Left cardiac atrium (tissue), 4 donors: ENCODE measurements around the gene MTRR. TPM values are rescaled to one million over a fixed set of nuclear protein-coding genes. Genes with fewer than 3 reads are reported as not detected.
"Not testable (repeated sequence)": the region's sequence is repeated elsewhere in the genome, so short reads cannot be mapped to it uniquely, and the experiment has no call there.

Experiments
- ATAC-seq, 2 donors: fragments of 200-7000 bp; cut with Tn5 transposase; one replicate each; pipeline ENCODE4 v1.9.1; 2020; ENCODE audit warnings: mild to moderate bottlenecking in 2 of 2, moderate library complexity in 2 of 2
- DNase-seq: peaks from one replicate; pipeline ENCODE4 v3.0.0-alpha.2; 2020
- intact Hi-C, 2 donors: fragments of 100-400 bp; cut with DNase I; formaldehyde crosslinking; loops; one replicate each; pipeline versions ENCODE4 v1.14.1 to v1.15.1; 2022 to 2023
- total RNA-seq, 2 donors: library from RNA; stranded (reverse); fragmentation: NEBNext Ultra II Directional; extraction: Animal tissue kit (Norgen Biotek cat#: 25700); gene quantifications; one replicate each; pipeline ENCODE4 v1.2.1, GENCODE V29; 2021
- donor health status: DM: no; HTN: yes; CAD: no.
- donor health status: DM: no; HTN: yes; CAD: no; lungs with severe emphysema.
- donor health status: DM: yes; HTN: yes; CAD: no.
- donor health status: Dilated cardiomyopathy.

MTRR gene
- total RNA-seq, 2 donors from 2014 or later = 27.8 to 45.2 TPM

- intact Hi-C loops = no loop called here
- peak; percentile 42 to 87 for ATAC-seq
- no peak for DNase-seq
Measured at GRCh38 chr5:7884491-7885267, 15.7 kb downstream of the MTRR start.

DNA sequence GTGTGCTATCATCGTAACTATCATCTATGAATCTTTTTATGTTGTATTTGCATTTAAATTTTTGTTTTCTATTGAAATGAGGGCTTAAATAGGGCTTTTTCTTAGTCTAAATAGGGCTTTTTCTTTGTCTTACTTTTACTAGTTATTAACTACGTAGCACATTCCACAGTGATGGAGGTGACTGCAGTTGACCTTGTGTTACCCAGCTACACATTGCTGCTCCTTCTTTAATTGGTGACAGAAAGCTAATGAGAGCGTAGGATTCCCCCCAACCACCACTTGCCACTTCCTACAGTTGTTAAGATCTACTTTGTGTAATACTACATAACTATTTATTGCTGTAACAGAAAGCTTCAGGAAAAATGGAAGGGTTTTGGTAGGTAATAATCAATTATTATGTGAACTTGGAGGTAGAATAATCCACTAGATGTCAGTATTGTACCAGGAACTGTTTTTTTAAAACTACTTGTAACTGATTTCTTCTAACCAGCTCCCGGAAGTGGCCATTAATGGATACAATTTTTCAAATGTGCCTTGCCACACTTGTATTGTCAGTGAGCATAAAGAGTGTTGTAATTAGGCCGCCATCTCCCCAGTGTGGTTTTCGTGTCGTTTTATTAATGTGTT lies 18.0 kb downstream of the MTRR start:
- ATAC-seq = peak in 1 of 2 donors; percentile 23

GRCh38 chr5:7888901-7889300 lies 20.0 kb downstream of the MTRR start:
- DNase-seq (no peak), ATAC-seq (no peak)
- intact Hi-C loops = no loop called here

More for the DNA sequence above, 18.0 kb downstream of the MTRR start:
- DNase-seq = no peak
- intact Hi-C loops = no loop called here

DNA sequence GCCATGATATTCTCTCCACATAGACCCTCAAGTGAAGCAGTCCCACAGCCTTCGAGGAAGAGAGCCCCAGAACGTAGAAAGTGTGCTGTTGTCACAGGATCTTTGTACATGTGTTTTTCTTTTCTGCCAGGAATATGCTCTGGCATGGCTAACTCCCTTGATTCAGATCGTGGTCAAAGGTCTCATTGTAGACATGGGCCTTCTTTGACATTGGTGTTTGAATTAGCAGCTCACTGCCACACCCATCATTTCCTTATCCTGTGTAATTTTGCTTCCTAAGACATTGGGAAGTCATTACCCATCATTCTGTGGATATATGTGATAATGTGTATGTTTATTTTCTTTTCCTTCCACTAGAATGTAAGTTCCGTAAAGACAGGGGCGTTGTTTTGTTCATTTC lies 25.5 kb downstream of the MTRR start:
- intact Hi-C loops = no loop called here
- ATAC-seq (no peak), DNase-seq (no peak)

GRCh38 chr5:7894860-7895259 lies 25.9 kb downstream of the MTRR start:
- intact Hi-C loops = no loop called here
- DNase-seq (no peak), ATAC-seq (no peak)

DNA sequence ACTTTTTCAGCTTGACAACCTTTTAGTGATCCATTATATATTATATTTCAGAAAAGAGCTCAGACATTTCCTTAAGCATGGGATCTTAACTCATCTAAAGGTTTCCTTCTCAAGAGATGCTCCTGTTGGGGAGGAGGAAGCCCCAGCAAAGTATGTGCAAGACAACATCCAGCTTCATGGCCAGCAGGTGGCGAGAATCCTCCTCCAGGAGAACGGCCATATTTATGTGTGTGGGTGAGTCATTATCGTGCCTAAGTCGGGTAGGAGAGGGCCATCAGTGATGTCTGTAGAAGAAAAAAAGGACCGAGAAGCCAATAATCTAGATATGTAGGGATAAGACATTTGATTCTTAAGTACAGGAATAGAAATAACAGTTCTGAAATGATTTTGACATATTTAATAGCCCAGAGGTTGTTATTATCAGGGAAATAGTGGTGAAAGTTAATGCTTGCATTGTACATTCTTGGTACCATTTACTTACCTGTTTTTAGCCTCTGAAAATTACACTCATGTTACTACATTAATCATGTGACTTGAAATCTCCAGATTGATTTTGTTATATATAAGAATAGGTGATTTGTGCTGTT lies 28.2 kb downstream of the MTRR start:
- DNase-seq (no peak), ATAC-seq (no peak)
- intact Hi-C loops = no loop called here

GRCh38 chr5:7902201-7902600 lies 33.3 kb downstream of the MTRR start:
- no peak for ATAC-seq

DNA sequence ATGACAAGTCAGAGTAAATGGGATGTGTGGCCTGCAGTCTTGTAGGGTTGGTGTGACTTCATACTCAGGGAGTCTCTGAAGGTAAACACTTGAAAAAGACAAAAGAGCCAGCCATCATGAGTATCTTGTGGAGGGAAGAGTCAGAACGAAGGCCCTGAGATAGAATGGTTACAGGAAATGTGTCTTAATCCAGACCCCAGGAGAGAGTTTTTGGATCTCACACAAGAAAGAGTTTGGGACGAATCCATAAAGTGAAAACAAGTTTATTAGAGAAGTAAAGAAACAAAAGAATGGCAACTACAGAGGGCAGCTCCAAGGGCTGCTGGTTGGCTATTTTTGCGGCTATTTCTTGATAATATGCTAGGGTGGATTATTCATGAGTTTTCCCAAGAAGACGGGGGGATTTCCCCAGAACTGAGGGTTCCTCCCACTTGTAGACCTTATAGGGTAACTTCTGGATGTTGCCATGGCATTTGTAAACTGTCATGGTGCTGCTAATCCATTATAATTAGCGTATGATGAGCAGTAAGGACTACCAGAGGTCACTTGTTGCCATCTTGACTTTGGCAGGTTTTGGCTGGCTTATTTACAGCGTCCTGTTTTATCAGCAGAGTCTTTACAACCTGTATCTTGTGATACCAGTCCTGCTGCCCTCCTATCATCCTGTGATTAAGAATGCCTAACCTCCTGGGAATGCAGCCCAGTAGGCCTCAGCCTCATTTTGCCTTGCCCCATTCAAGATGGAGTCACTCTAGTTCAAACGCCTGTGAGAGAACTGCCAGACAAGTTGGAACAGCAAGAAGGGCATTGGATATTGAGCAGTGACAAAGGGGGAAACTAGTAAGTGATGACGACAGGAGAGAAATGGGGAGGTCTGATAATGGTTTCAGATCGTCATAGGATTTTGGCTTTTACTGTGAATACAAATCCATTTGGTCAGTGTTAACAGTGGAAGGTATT lies 34.0 kb downstream of the MTRR start:
- no peak for ATAC-seq
- DNase-seq = no peak
- intact Hi-C loops = no loop called here

More at GRCh38 chr5:7902201-7902600, 33.3 kb downstream of the MTRR start:
- intact Hi-C loops = no loop called here
- no peak for DNase-seq

DNA sequence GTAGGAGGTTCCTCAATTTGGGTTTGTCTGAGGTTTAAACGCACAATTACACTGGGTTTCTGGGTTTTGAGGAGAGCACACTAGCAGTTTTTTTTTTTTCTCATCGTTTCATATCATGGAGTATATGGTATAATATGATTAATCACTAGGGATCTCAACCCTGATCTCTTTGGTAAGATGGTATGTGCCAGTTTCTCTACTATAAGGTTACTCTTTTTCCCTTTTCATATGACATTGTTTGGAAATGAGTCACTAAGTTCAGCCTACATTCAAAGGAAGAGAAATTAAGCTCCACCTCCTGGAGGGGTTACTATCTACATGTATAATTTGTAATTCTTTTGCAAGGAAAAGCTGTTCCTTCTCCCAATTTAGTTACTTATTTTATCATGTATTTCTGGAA lies 35.2 kb downstream of the MTRR start:
- no peak for DNase-seq
- ATAC-seq = no peak
- intact Hi-C loops = no loop called here

GRCh38 chr5:7907612-7908011 lies 38.7 kb downstream of the MTRR start:
- intact Hi-C loops = no loop called here
- ATAC-seq (no peak), DNase-seq (no peak)

- DNase-seq (no peak), ATAC-seq (no peak)
- intact Hi-C loops = no loop called here
Measured at GRCh38 chr5:7908317-7908716, 39.4 kb downstream of the MTRR start.

- ATAC-seq (no peak), DNase-seq (no peak)
- intact Hi-C loops = no loop called here
Measured at GRCh38 chr5:7910738-7911428, 41.9 kb downstream of the MTRR start.

GRCh38 chr5:7911429-7911771 lies 42.5 kb downstream of the MTRR start:
- DNase-seq = not testable (repeated sequence)

GRCh38 chr5:7916171-7916804 lies 47.3 kb downstream of the MTRR start:
- DNase-seq (no peak), ATAC-seq (no peak)
- intact Hi-C loops = no loop called here

More at GRCh38 chr5:7911429-7911771, 42.5 kb downstream of the MTRR start:
- intact Hi-C loops, ATAC-seq: not testable (repeated sequence)

GRCh38 chr5:7917130-7918123 lies 48.5 kb downstream of the MTRR start:
- no peak for DNase-seq
- no peak for ATAC-seq
- intact Hi-C loops = no loop called here

GRCh38 chr5:7925961-7926695 lies 57.2 kb downstream of the MTRR start:
- DNase-seq (no peak), ATAC-seq (no peak)
- intact Hi-C loops = loop anchor here in 1 of 2 donors (10.0 kb wide), 1 partner anchor 1269 kb away; no protein-coding TSS in a partner anchor
